Neutrophil (primary cell): ENCODE data around the gene AQP12B.

Experiments
- H3K27ac ChIP-seq: fragments of 200-600 bp; sonication (generic); 2 replicates; pipeline ENCODE4 v1.5.1; 2016; ENCODE audit warnings: mild to moderate bottlenecking, moderate library complexity
- H3K27me3 ChIP-seq: fragments of 200-600 bp; sonication (generic); 2 replicates; pipeline ENCODE4 v1.6.0; 2016; ENCODE audit warnings: mild to moderate bottlenecking
- H3K36me3 ChIP-seq: fragments of 200-600 bp; sonication (generic); 2 replicates; pipeline ENCODE4 v1.5.1; 2017
- H3K4me1 ChIP-seq, 2 experiments: fragments of 200-600 bp in 1 of 2; sonication (generic) in 1 of 2; 1 replicate in 1 of 2; 2 replicates in 1 of 2; pipeline versions ENCODE4 v1.5.1 to v1.6.1; 2013 to 2016; ENCODE audit warnings: low read depth in 1 of 2, low read length in 1 of 2, mild to moderate bottlenecking in 1 of 2, moderate library complexity in 1 of 2; ENCODE audit not compliant: control insufficient read depth in 1 of 2, insufficient read depth in 1 of 2
- H3K4me3 ChIP-seq, 2 experiments: fragments of 200-600 bp in 1 of 2; sonication (generic) in 1 of 2; 1 replicate in 1 of 2; 2 replicates in 1 of 2; pipeline ENCODE4 v1.5.1; 2013 to 2016; ENCODE audit warnings: low read depth in 1 of 2, low read length in 1 of 2, mild to moderate bottlenecking in 1 of 2, moderate library complexity in 1 of 2
- H3K9me3 ChIP-seq: fragments of 200-600 bp; sonication (generic); 2 replicates; pipeline ENCODE4 v1.5.1; 2016
- CTCF ChIP-seq: fragments of 200-600 bp; sonication (generic); IDR thresholded peaks from 2 replicates; pipeline ENCODE4 v1.5.1; 2016; ENCODE audit warnings: antibody characterized with exemption

The AQP12B gene

GRCh38 chr2:240628507-240628807 lies 54.2 kb downstream of the AQP12B start:
- H3K4me1 ChIP-seq = peaks cover 13 to 24% of the 10 kb centered on the region in 2 experiments
- no peaks in the 10 kb centered on the region for H3K9me3 ChIP-seq
- no peak overlapping the region for H3K27ac ChIP-seq
- H3K36me3 ChIP-seq = no peaks in the 10 kb centered on the region
- no peak overlapping the region for H3K4me3 ChIP-seq
- peaks cover 22% of the 10 kb centered on the region for H3K27me3 ChIP-seq
- TF ChIP-seq CTCF = no peak

GRCh38 chr2:240627736-240628506 lies 54.8 kb downstream of the AQP12B start:
- Histone ChIP-seq H3K36me3 (no peaks in the 10 kb centered on the region), H3K4me1 (peaks cover 13 to 26% of the 10 kb centered on the region in 2 experiments), H3K9me3 (no peaks in the 10 kb centered on the region), H3K27ac (no peak overlapping the region), H3K4me3 (no peak overlapping the region), H3K27me3 (peaks cover 27% of the 10 kb centered on the region)
- no peak for TF ChIP-seq CTCF

- H3K27me3 ChIP-seq = peaks cover 38% of the 10 kb centered on the region
- H3K4me1 ChIP-seq = peaks cover 25 to 38% of the 10 kb centered on the region in 2 experiments
- no peak overlapping the region for H3K4me3 ChIP-seq
- no peaks in the 10 kb centered on the region for H3K36me3 ChIP-seq
- H3K27ac ChIP-seq = no peak overlapping the region
- H3K9me3 ChIP-seq = no peaks in the 10 kb centered on the region
- TF ChIP-seq CTCF = no peak
Observed at GRCh38 chr2:240626531-240627300, 56.0 kb downstream of the AQP12B start.
